Measurements from ENCODE around the gene TIAM2. TPM values are rescaled to one million over a fixed set of nuclear protein-coding genes. Genes with fewer than 3 reads are reported as not detected.

Gene TIAM2
- total RNA-seq, 2 experiments from 2014 or later = 4.4 to 5.3 TPM

GRCh38 chr6:155187994-155188706 is 193.0 kb downstream of the TIAM2 start:
- no peak overlapping the region for H3K4me3 Mint-ChIP-seq
- CTCF ChIA-PET = no interaction called here
- intact Hi-C loops (cut with DNase I, micrococcal nuclease) = loop anchor here in 1 of 2 experiments (10.0 kb wide), 1 partner anchor 337 kb away; no protein-coding TSS in a partner anchor
- ATAC-seq (ENCODE audit: poor library complexity) = no peak
- H3K4me1 ChIP-seq (ENCODE audit: insufficient read depth, low read length) = peaks cover 19% of the 10 kb centered on the region
- no peaks in the 10 kb centered on the region for H3K9me3 ChIP-seq (ENCODE audit: control insufficient read depth in 1 of 2, insufficient read depth in 1 of 2, low read length in 2 of 2)
- peaks cover 20% of the 10 kb centered on the region for H3K4me1 Mint-ChIP-seq (ENCODE audit: low read depth)
- H3K36me3 ChIP-seq (ENCODE audit: insufficient read depth, low read length) = no peaks in the 10 kb centered on the region
- DNase-seq = no peak
- no peak overlapping the region for H3K4me3 ChIP-seq (ENCODE audit: low read length)
- H3K36me3 Mint-ChIP-seq (ENCODE audit: low read depth) = no peaks in the 10 kb centered on the region
- TF ChIP-seq CTCF (IDR thresholded peaks at IDR 0.05) = no peak
- H3K27me3 ChIP-seq (ENCODE audit: control insufficient read depth in 1 of 2, insufficient read depth in 2 of 2, low read length in 2 of 2) = no peaks in the 10 kb centered on the region
- POLR2A ChIA-PET = interaction anchor here (1.0 to 1.7 kb wide), 2 partner anchors 11 to 127 kb away, joined by 3 to 4 read pairs; no protein-coding TSS in a partner anchor
- H3K27me3 Mint-ChIP-seq = no peaks in the 10 kb centered on the region
- H3K27ac ChIP-seq (ENCODE audit: low read depth in 1 of 2, low read length in 2 of 2) = no peak overlapping the region
- H3K27ac Mint-ChIP-seq = no peak overlapping the region
- H3K9me3 Mint-ChIP-seq = no peaks in the 10 kb centered on the region

- H3K9me3 ChIP-seq (ENCODE audit: control insufficient read depth in 1 of 2, insufficient read depth in 1 of 2, low read length in 2 of 2) = no peaks in the 10 kb centered on the region
- ATAC-seq (ENCODE audit: poor library complexity) = peak; percentile 43
- no peak for TF ChIP-seq CTCF (IDR thresholded peaks at IDR 0.05)
- H3K9me3 Mint-ChIP-seq = no peaks in the 10 kb centered on the region
- H3K27me3 Mint-ChIP-seq = no peaks in the 10 kb centered on the region
- no peak overlapping the region for H3K27ac ChIP-seq (ENCODE audit: low read depth in 1 of 2, low read length in 2 of 2)
- ChIA-PET POLR2A (interaction anchor here (0.9 to 1.7 kb wide), 3 partner anchors 12 to 126 kb away, joined by 3 to 4 read pairs (median 3); no protein-coding TSS in a partner anchor), CTCF (interaction anchor here (1.5 kb wide), 1 partner anchor 12 kb away, joined by 6 read pairs; no protein-coding TSS in a partner anchor)
- peak overlapping the region; percentile 4 for H3K4me3 Mint-ChIP-seq
- no peaks in the 10 kb centered on the region for H3K27me3 ChIP-seq (ENCODE audit: control insufficient read depth in 1 of 2, insufficient read depth in 2 of 2, low read length in 2 of 2)
- intact Hi-C loops (cut with DNase I, micrococcal nuclease) = loop anchor here in 1 of 2 experiments (10.0 kb wide), 1 partner anchor 336 kb away; no protein-coding TSS in a partner anchor
- H3K4me1 ChIP-seq (ENCODE audit: insufficient read depth, low read length) = peaks cover 19% of the 10 kb centered on the region
- H3K4me3 ChIP-seq (ENCODE audit: low read length) = peak overlapping the region; percentile 7
- no peaks in the 10 kb centered on the region for H3K36me3 ChIP-seq (ENCODE audit: insufficient read depth, low read length)
- H3K27ac Mint-ChIP-seq = no peak overlapping the region
- peak in 3 of 14 experiments; percentile 32 to 39 (median 38) for DNase-seq
- H3K4me1 Mint-ChIP-seq (ENCODE audit: low read depth) = peaks cover 20% of the 10 kb centered on the region
- no peaks in the 10 kb centered on the region for H3K36me3 Mint-ChIP-seq (ENCODE audit: low read depth)
Measured at GRCh38 chr6:155188707-155189496, 193.8 kb downstream of the TIAM2 start.

- H3K4me1 Mint-ChIP-seq (ENCODE audit: low read depth) = peaks cover 20% of the 10 kb centered on the region
- no peak for TF ChIP-seq CTCF (IDR thresholded peaks at IDR 0.05)
- H3K36me3 Mint-ChIP-seq (ENCODE audit: low read depth) = no peaks in the 10 kb centered on the region
- Histone ChIP-seq H3K27me3 (ENCODE audit: control insufficient read depth in 1 of 2, insufficient read depth in 2 of 2, low read length in 2 of 2) (no peaks in the 10 kb centered on the region), H3K4me3 (ENCODE audit: low read length) (no peak overlapping the region), H3K4me1 (ENCODE audit: insufficient read depth, low read length) (peaks cover 17% of the 10 kb centered on the region), H3K27ac (ENCODE audit: low read depth in 1 of 2, low read length in 2 of 2) (no peak overlapping the region), H3K9me3 (ENCODE audit: control insufficient read depth in 1 of 2, insufficient read depth in 1 of 2, low read length in 2 of 2) (no peaks in the 10 kb centered on the region), H3K36me3 (ENCODE audit: insufficient read depth, low read length) (no peaks in the 10 kb centered on the region)
- ChIA-PET POLR2A (no interaction called here), CTCF (no interaction called here)
- H3K4me3 Mint-ChIP-seq = no peak overlapping the region
- ATAC-seq (ENCODE audit: poor library complexity) = no peak
- H3K27ac Mint-ChIP-seq = no peak overlapping the region
- DNase-seq = no peak
- no peaks in the 10 kb centered on the region for H3K27me3 Mint-ChIP-seq
- intact Hi-C loops (cut with DNase I, micrococcal nuclease) = no loop called here
- no peaks in the 10 kb centered on the region for H3K9me3 Mint-ChIP-seq
Measured at GRCh38 chr6:155190677-155191076, 195.6 kb downstream of the TIAM2 start.

All from CD4-positive, alpha-beta T cell (primary cell).